Stimulated activated CD4-positive, alpha-beta T cell treated with anti-CD3 and anti-CD28 coated beads, TNF-alpha, amount 100 ng/mL, for 1 hour (primary cell): ENCODE results near the gene EBLN1.
"Not testable (repeated sequence)": the region's sequence is repeated elsewhere in the genome, so short reads cannot be mapped to it uniquely, and the experiment has no call there.

Experiments
- DNase-seq, 3 donors: peaks; one replicate each; pipeline ENCODE4 v3.0.0-alpha.2; 2020; ENCODE audit warnings: low read depth in 3 of 3, low spot score in 1 of 3

The EBLN1 gene

DNA sequence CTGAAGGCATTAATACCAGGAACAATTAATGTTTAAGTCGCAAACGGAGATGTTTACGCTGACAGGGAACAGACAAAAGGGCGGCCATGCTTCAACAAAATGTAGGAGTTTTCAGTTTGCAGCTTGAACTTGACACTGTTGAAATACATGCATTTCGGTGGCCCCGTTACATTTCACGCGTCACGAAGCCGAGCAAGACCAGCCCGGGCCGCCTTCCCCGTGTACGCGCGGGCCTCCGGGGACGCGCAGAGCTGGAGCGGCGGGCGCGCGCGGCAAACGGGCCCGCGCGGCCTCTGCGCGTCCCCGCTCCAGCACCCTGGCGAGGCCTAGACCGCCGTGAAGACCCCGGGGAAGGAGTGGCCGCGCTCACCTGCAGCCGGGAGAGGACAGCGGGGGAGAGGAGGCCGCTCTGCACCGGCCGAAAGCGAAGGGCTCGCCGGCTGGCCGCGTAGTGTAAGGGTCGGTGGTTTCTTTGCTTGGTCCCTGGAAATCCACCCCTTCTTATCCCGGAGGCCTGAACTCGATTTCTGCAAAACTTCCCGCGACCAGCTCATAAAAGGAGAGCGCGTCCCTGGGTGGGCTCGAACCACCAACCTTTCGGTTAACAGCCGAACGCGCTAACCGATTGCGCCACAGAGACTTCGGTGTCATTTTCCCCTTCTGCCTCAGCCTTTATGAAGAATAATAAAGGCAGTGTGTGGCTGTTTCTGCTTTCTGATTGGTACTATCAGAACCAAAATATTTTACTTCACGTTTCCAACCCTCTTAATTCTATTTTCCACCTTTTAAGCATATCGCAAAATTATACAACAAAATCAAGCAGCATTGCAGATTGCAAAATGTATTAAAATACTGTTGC is 11.4 kb upstream of the EBLN1 start:
- peak; percentile 62 to 83 (median 77) for DNase-seq

- DNase-seq = no peak
These were observed 10.5 kb upstream of the EBLN1 start for GRCh38 chr10:22228167-22228938.

DNA sequence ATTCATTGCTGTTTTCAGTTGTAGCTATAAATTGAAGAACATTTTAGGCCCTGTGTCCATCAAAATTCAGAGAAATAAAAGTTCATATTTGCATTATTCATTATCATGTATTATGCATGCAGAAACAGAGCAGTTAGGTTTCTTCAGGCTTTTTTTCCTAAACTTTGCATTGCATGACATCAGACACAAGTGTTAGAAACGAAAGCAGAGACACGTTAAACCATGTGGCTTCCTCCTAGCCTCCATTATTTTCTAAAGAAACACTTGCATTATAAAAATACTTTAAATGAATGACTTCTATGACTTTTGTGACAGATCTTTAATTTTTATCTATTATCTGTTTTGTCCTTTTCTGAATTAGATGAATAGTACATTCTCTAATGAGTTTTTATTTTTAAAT is 8.8 kb upstream of the EBLN1 start:
- DNase-seq = no peak

DNA sequence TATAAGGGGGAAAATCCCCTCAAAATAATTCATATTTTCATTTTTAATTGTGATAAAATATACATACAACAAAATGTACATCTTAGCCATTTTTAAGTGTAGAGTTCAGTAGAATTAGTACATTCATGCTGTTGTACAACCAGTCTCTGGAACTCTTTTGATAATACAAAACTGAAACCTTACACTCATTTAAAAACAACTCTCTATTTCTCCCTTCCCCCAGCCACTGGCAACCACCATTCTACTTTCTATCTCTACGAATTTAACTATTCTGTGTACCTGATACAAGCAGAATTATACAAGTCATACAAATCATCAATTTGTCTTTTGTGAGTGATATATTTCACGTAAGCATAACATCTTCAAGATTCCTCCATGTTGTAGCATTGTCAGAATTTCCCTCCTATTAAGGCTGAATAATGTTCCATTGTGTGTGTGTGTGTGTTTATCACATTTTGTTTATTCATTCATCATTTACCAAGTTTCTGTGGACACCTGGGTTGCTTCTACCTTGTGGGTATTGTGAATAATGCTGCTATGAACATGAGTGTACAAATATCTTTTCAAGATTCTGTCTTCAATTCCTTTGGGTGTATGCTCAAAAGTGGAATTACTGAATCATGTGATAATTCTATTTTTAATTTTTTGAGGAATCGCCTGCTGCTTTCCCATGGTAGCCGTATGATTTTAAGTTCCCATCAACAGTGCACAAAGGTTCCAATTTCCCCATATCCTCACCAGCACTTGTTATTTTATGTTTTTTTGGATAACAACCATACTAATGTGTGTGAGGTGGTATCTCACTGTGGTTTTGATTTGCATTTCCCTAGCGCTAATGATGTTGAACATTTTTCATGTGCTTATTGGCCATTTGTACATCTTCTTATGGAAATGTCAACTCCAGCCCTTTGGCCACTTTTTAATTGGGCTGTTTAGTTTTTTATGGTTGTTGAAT is 4.7 kb upstream of the EBLN1 start:
- no peak for DNase-seq

DNA sequence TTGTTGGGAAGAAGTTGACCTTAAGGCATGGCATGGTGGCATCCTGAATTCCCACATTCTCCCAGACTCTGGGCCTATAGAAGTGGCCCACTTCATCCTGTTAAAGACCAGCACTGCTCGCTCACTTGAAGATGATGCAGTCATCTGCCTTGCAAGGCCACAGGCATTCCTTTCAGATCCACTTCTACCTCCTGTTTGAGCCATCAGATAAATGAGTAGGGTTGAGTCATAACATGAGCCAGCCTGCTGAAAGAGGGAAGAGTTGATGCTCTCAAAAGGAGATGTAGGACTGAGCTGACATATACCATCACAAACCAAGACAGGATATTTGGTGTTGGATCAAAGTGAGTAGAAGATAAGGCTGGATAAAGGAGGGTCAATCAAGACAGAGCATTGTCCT is 1.5 kb upstream of the EBLN1 start:
- no peak for DNase-seq

GRCh38 chr10:22218448-22218847 is 633 bp upstream of the EBLN1 start:
- no peak for DNase-seq

DNA sequence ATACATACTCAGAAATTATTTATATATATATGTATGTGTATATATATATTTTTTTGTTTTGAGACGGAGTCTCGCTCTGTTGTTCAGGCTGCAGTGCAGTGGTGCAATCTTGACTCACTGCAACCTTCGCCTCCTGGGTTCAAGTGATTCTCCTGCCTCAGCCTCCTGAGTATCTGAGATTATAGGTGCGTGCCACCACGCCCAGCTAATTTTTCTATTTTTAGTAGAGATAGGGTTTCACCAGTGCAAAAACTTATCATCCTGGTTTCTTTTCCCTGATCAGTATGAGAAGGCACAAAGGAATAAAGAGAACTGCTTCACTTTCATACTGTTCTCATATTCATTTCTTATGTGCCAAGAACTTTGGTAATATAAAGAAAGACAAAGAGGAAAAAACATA is 731 bp downstream of the EBLN1 start:
- DNase-seq = not testable (repeated sequence)

DNA sequence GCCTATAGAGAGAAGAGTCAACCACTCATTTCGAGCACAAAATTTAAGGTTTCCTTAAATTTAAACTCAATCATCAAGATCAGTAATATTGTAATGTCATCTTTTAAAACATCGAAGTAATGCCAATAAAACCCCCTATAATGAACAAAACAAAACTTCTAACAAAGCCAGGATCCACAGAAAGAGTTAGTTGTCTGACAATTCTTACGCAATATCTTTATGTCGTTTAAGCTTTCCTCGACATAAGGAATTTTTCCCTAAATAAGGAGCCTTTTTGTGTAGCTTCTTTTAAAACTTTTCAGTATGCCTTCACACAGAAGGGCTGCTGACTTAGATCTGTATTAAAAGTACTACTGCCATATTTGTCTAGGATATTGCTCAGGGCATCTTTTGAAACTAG is 7.5 kb downstream of the EBLN1 start:
- no peak for DNase-seq

DNA sequence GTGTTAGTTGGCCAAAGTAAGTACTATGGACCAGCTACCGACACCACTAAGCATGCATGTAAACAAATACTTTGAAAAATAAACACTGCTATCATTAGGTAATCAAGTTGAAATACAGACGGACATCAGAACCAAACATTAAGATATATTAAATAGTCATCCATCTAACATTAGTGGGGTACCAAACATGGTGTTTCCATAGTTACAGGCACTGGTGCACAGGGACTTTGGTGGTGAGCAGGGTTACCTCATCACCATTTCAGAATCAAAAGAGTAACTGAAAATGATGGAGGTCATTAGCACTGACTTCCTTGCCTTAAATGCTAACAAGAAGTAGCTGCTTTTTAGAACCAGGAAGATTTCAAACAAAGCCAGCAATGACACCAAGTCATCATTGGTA is 23.9 kb downstream of the EBLN1 start:
- DNase-seq = no peak

DNA sequence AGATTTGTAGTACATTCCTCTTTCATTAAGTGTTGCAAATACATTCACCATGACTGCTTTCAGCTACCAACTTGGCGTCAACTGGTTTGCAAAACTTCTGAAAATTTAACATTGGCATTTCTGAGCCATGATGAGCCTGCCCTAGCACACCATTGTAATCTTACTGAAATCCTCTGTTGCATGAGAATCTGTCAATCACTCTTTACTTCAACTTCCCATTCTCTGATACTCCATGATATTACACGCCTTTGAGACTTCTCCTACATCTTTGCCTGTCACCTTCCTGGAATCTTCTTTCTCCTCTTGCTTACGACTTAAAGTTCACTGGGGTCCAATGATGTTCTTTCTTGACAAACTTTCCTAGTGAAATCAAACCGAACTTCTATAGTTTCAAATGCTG is 32.2 kb downstream of the EBLN1 start:
- DNase-seq = no peak

GRCh38 chr10:22183771-22184461 is 33.9 kb downstream of the EBLN1 start:
- DNase-seq = no peak

- DNase-seq = no peak
These were observed 37.1 kb downstream of the EBLN1 start for GRCh38 chr10:22180724-22181123.

GRCh38 chr10:22174442-22174841 is 43.4 kb downstream of the EBLN1 start:
- DNase-seq = no peak

- DNase-seq = no peak
These were observed 46.7 kb downstream of the EBLN1 start for GRCh38 chr10:22171131-22171530.

DNA sequence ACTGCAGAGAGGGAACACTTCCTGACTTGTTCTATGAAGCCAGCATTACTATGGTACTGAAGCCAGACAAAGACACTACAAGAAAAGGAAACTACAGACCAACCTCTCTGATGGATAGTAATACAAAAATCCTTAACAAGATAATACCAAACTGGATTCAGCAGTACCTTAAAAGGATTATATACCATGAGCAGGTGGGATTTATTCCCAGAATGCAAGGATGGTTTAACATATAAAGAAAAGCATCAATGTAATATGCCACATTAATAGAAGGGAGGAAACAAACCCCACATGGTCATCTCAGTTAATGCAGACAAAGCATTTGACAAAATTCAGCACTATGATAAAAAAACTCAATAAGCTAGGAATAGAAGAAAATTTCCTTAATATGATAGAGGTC is 47.2 kb downstream of the EBLN1 start:
- DNase-seq = no peak

- no peak for DNase-seq
These were observed 57.8 kb downstream of the EBLN1 start for GRCh38 chr10:22159979-22160378.

GRCh38 chr10:22159180-22159579 is 58.6 kb downstream of the EBLN1 start:
- no peak for DNase-seq
